PC-3 (cell line): ENCODE results near the gene SEC22C. TPM values are rescaled to one million over a fixed set of nuclear protein-coding genes. Genes with fewer than 3 reads are reported as not detected.

Experiments
- ATAC-seq: fragments of 200-7000 bp; cut with Tn5 transposase; 2 replicates; pipeline ENCODE4 v1.9.1; 2020; ENCODE audit warnings: mild to moderate bottlenecking, moderate library complexity
- BruUV-seq: library from RNA; stranded (reverse); fragments of 400-500 nt; replicated peaks from 2 replicates; lab custom pipeline; 2021; lab: Mats Ljungman, UMichigan
- CTCF ChIA-PET: fragments of 300-600 bp; sonication (Branson Sonifier 250); formaldehyde crosslinking; loops from one replicate; lab custom pipeline; 2022; ENCODE audit warnings: antibody characterized with exemption; lab: Charles Lee
- POLR2A ChIA-PET: fragments of 300-600 bp; sonication (Branson Sonifier 250); formaldehyde crosslinking; loops from one replicate; lab custom pipeline; 2022; ENCODE audit warnings: antibody characterized with exemption; ENCODE audit not compliant: unreplicated experiment; lab: Charles Lee
- DNase-seq: peaks from one replicate; pipeline ENCODE4 v3.0.0-alpha.2; 2015
- H2AFZ ChIP-seq: fragments of 300-600 bp; sonication (generic); 2 replicates; pipeline ENCODE4 v1.6.0; 2016; ENCODE audit warnings: antibody characterized with exemption, low read length
- H3F3A ChIP-seq: fragments of 300-600 bp; sonication (generic); one replicate; pipeline ENCODE4 v1.6.0; 2017; ENCODE audit warnings: antibody characterized with exemption, low read length, control low read depth, mild to moderate bottlenecking; ENCODE audit not compliant: unreplicated experiment
- H3K27ac ChIP-seq: fragments of 300-600 bp; sonication (generic); 2 replicates; pipeline ENCODE4 v1.5.1; 2016; ENCODE audit warnings: mild to moderate bottlenecking, low read length
- H3K27me3 ChIP-seq: fragments of 300-600 bp; sonication (generic); 2 replicates; pipeline ENCODE4 v1.6.1; 2016; ENCODE audit warnings: low read length, mixed read lengths
- H3K36me3 ChIP-seq: fragments of 300-600 bp; sonication (generic); 2 replicates; pipeline ENCODE4 v1.6.1; 2016; ENCODE audit warnings: low read depth, mixed run types, low read length, mixed read lengths
- H3K4me1 ChIP-seq: fragments of 300-600 bp; sonication (generic); 2 replicates; pipeline ENCODE4 v1.5.1; 2016; ENCODE audit warnings: low read length; ENCODE audit not compliant: insufficient read depth
- H3K4me2 ChIP-seq: fragments of 300-600 bp; sonication (generic); 2 replicates; pipeline ENCODE4 v1.6.0; 2016; ENCODE audit warnings: low read length
- H3K4me3 ChIP-seq: fragments of 300-600 bp; sonication (generic); 2 replicates; pipeline ENCODE4 v1.5.1; 2016; ENCODE audit warnings: mild to moderate bottlenecking, low read length, mixed read lengths
- H3K79me2 ChIP-seq: fragments of 300-600 bp; sonication (generic); 2 replicates; pipeline ENCODE4 v1.6.1; 2017; ENCODE audit warnings: low read length, mixed read lengths
- H3K9ac ChIP-seq: fragments of 300-600 bp; sonication (generic); 2 replicates; pipeline ENCODE4 v1.6.0; 2016; ENCODE audit warnings: mild to moderate bottlenecking, low read length
- H3K9me2 ChIP-seq: fragments of 300-600 bp; sonication (generic); replicated peaks from 2 replicates; pipeline ENCODE4 v1.6.1; 2016; ENCODE audit warnings: mixed run types, low read length, mixed read lengths
- H3K9me3 ChIP-seq: fragments of 300-600 bp; sonication (generic); 2 replicates; pipeline ENCODE4 v1.6.1; 2016; ENCODE audit warnings: low read length, mixed read lengths
- H4K20me1 ChIP-seq: fragments of 300-600 bp; sonication (generic); 2 replicates; pipeline ENCODE4 v1.6.1; 2016; ENCODE audit warnings: low read length, mixed read lengths
- EZH2 ChIP-seq: fragments of 300-600 bp; sonication (generic); IDR thresholded peaks from one replicate; pipeline ENCODE4 v1.6.1; 2017; ENCODE audit warnings: antibody characterized with exemption, mild to moderate bottlenecking, low read length; ENCODE audit not compliant: unreplicated experiment
- EZH2phosphoT487 ChIP-seq: fragments of 300-600 bp; sonication (generic); IDR thresholded peaks from 2 replicates; pipeline ENCODE4 v1.6.1; 2018; ENCODE audit warnings: mild to moderate bottlenecking, antibody characterized with exemption, low read length, borderline replicate concordance
- intact Hi-C: fragments of 100-400 bp; cut with micrococcal nuclease; formaldehyde crosslinking; loops from 2 replicates; pipeline ENCODE4 v1.9.0; 2023
- total RNA-seq: library from RNA; depleted of rRNA; stranded (reverse); fragments of >200 nt; gene quantifications from 2 replicates; pipeline ENCODE4 v1.2.3, GENCODE V29; 2014
- TF ChIP-seq, protein P1 (sequence below): fragments of 300-600 bp; sonication (generic); conservative IDR thresholded peaks from 2 replicates; pipeline ENCODE4 v1.5.1; 2017; ENCODE audit warnings: antibody characterized with exemption, low read depth, mild to moderate bottlenecking, low read length

The SEC22C gene
- total RNA-seq, 1 experiment from 2014 or later = 63.3 TPM

GRCh38 chr3:42612928-42613327 lies 31.2 kb upstream of the SEC22C start:
- intact Hi-C loops = loop anchor here (1.0 to 5.0 kb wide), 2 partner anchors 8 to 36 kb away; no protein-coding TSS in a partner anchor
- no peaks in the 10 kb centered on the region for H3K9me2 ChIP-seq
- H3K9me3 ChIP-seq = no peaks in the 10 kb centered on the region
- no peak for TF ChIP-seq EZH2phosphoT487
- TF ChIP-seq, protein P1, sequence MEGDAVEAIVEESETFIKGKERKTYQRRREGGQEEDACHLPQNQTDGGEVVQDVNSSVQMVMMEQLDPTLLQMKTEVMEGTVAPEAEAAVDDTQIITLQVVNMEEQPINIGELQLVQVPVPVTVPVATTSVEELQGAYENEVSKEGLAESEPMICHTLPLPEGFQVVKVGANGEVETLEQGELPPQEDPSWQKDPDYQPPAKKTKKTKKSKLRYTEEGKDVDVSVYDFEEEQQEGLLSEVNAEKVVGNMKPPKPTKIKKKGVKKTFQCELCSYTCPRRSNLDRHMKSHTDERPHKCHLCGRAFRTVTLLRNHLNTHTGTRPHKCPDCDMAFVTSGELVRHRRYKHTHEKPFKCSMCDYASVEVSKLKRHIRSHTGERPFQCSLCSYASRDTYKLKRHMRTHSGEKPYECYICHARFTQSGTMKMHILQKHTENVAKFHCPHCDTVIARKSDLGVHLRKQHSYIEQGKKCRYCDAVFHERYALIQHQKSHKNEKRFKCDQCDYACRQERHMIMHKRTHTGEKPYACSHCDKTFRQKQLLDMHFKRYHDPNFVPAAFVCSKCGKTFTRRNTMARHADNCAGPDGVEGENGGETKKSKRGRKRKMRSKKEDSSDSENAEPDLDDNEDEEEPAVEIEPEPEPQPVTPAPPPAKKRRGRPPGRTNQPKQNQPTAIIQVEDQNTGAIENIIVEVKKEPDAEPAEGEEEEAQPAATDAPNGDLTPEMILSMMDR = no peak
- no peak for TF ChIP-seq EZH2
- 0 out of 2 replicates have a peak, but pooled peaks have one; percentile 14 for ATAC-seq
- CTCF ChIA-PET = interaction anchor here (0.9 kb wide), 1 partner anchor 10 kb away, joined by 8 read pairs; no protein-coding TSS in a partner anchor
- H3K27me3 ChIP-seq = no peaks in the 10 kb centered on the region
- POLR2A ChIA-PET = no interaction called here
- H4K20me1 ChIP-seq = 0 out of 2 replicates have a peak, but pooled peaks cover 7% of the 10 kb centered on the region
- H3F3A ChIP-seq = peaks cover 4% of the 10 kb centered on the region
- H2AFZ ChIP-seq = no peak overlapping the region
- H3K27ac ChIP-seq = no peak overlapping the region
- no peak for DNase-seq
- H3K4me2 ChIP-seq = no peak overlapping the region
- H3K36me3 ChIP-seq = peaks cover 21% of the 10 kb centered on the region
- no peaks in the 10 kb centered on the region for H3K4me1 ChIP-seq
- H3K79me2 ChIP-seq = peaks cover 94% of the 10 kb centered on the region
- H3K4me3 ChIP-seq = no peak overlapping the region
- BruUV-seq = no TSS peak
- no peak overlapping the region for H3K9ac ChIP-seq

- H3K9me2 ChIP-seq = no peaks in the 10 kb centered on the region
- H3K4me3 ChIP-seq = no peak overlapping the region
- CTCF ChIA-PET = interaction anchor here (0.9 kb wide), 1 partner anchor 9 kb away, joined by 8 read pairs; no protein-coding TSS in a partner anchor
- H3K27ac ChIP-seq = no peak overlapping the region
- H3F3A ChIP-seq = peaks cover 4% of the 10 kb centered on the region
- H3K27me3 ChIP-seq = no peaks in the 10 kb centered on the region
- no peak overlapping the region for H2AFZ ChIP-seq
- no peaks in the 10 kb centered on the region for H3K4me1 ChIP-seq
- BruUV-seq = no TSS peak
- DNase-seq = no peak
- no peak for ATAC-seq
- H3K79me2 ChIP-seq = peaks cover 98% of the 10 kb centered on the region
- intact Hi-C loops = loop anchor here (5.0 kb wide), 1 partner anchor 35 kb away; no protein-coding TSS in a partner anchor
- POLR2A ChIA-PET = no interaction called here
- peaks cover 17% of the 10 kb centered on the region for H3K36me3 ChIP-seq
- no peak overlapping the region for H3K9ac ChIP-seq
- H4K20me1 ChIP-seq = peaks cover 10% of the 10 kb centered on the region; the same call in 1 of the 2 replicates
- H3K9me3 ChIP-seq = no peaks in the 10 kb centered on the region
- TF ChIP-seq EZH2phosphoT487 (no peak), EZH2 (no peak)
- TF ChIP-seq, protein P1 = no peak
- no peak overlapping the region for H3K4me2 ChIP-seq
Measured at GRCh38 chr3:42612217-42612616, 30.4 kb upstream of the SEC22C start.

GRCh38 chr3:42610976-42611375 lies 29.2 kb upstream of the SEC22C start:
- intact Hi-C loops = loop anchor here (2.0 to 5.0 kb wide), 2 partner anchors 14 to 34 kb away; no protein-coding TSS in a partner anchor
- CTCF ChIA-PET = no interaction called here
- Histone ChIP-seq H3K9ac (no peak overlapping the region), H3K27ac (no peak overlapping the region), H4K20me1 (peaks cover 21% of the 10 kb centered on the region; the same call in 1 of the 2 replicates), H3K36me3 (peaks cover 17% of the 10 kb centered on the region), H3K4me1 (no peaks in the 10 kb centered on the region), H2AFZ (no peak overlapping the region), H3K9me2 (no peaks in the 10 kb centered on the region), H3F3A (peaks cover 4% of the 10 kb centered on the region), H3K4me2 (no peak overlapping the region), H3K9me3 (no peaks in the 10 kb centered on the region), H3K27me3 (no peaks in the 10 kb centered on the region), H3K4me3 (no peak overlapping the region), H3K79me2 (peaks cover 98% of the 10 kb centered on the region)
- ATAC-seq = no peak
- TF ChIP-seq EZH2 (no peak), EZH2phosphoT487 (no peak)
- TF ChIP-seq, protein P1 = no peak
- POLR2A ChIA-PET = interaction anchor here (0.6 kb wide), 1 partner anchor 10 kb away, joined by 3 read pairs; no protein-coding TSS in a partner anchor
- no peak for DNase-seq
- BruUV-seq = no TSS peak
